Activated naive CD4-positive, alpha-beta T cell treated with anti-CD3 and anti-CD28 coated beads, Interleukin-2, amount 10 ng/mL, durations not matched to agents 5 hours and 36 hours (primary cell): Measurements from ENCODE around the gene AP2A1. TPM values are rescaled to one million over a fixed set of nuclear protein-coding genes. Genes with fewer than 3 reads are reported as not detected.

ENCODE experiments used
- microRNA-seq: library from miRNA; unstranded; fragments of <30 nt; microRNA quantifications from one replicate; pipeline ENCODE4 v1.2.0, GENCODE V29; 2022; ENCODE audit warnings: borderline microRNAs expressed, borderline replicate concordance
- total RNA-seq, 2 experiments: library from RNA; stranded (reverse); gene quantifications; one replicate each; pipeline ENCODE4 v1.2.3, GENCODE V29; 2021

AP2A1 gene
- total RNA-seq: 10 to 100 TPM; 65.0 to 66.1 TPM

DNA sequence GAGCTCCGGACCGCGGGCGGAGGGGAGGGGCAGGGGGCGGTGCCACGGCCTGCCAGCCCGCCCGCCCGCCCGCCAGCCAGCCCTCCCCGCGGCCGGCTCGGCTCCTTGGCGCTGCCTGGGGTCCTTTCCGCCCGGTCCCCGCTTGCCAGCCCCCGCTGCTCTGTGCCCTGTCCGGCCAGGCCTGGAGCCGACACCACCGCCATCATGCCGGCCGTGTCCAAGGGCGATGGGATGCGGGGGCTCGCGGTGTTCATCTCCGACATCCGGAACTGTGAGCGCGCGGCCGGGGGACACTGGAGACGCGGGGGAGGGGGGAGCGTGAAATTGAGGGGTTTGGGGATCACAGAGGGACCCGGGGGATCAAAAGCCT is at the start of gene AP2A1:
TSS of gene AP2A1 (plus strand) at position 72 of the 370 bp plus-strand sequence. CDS start at position 205, 133 bp downstream.

DNA sequence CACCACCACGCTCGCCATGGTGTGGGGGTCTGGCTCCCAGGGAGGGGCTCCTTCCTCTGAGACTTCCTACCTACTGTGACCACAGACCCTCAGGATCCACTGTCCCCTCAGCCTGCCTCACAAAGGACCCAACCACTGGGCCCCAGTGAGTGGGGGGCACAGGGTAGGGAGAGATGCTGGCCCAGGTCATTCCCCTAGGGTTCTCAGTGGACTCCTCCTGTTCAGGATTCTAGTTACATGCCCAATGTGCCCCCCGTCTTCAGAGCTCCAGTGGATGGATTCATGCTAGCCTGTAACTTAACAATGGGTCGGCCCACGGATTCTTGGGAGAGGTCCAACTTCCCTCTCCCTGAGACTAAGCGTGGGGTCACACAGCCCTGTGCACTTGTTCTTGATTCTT is 3.6 kb upstream of the AP2A1 start, which contains the start of gene TSKS:
TSS of gene TSKS (minus strand) at position 77 of the 400 bp plus-strand sequence. CDS start at position 18, 59 bp downstream.

DNA sequence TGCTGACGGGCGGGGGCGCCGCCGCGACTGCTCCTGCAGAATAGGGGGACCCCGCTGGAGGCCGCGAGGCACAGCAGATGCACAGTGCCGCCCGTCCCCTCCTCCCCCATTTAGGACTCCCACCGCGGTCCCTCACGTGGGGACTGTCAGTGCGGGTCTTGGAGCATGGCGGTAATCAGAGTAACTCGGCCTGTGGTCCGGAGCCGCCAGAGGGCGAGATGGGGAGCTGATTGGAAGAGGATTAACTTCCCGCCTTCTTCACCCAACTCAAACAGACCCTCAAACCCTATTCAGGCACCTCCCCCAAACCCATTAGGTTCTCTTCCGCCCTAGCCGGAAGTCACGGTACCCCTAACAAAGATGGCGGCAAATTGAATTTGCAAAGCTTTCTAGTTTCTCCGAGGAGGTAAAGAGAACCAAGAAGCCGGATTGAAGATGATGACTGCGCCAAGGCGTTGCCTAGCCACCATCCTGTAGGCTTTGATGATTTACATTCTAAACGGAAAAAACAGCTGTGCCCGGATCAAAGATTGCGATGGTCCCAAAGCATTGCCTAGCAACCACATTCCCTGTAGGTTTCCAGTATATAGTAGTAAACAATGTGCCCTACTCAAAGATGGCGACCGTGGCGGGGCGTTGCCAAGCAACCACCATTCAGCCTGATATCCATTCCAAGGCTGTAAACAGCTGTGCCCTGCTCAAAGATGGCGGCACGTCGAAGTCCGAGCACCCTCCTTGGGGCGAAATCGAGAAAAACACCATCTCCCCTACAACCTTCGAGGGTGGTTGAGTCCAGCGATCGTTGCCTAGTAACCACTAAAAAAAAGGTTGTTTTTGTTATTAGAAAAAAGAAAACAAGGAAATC is 46.4 kb downstream of the AP2A1 start, which contains the start of gene FUZ:
TSS of gene FUZ (minus strand) at position 296 of the 865 bp plus-strand sequence. CDS start at position 110, 186 bp downstream.

DNA sequence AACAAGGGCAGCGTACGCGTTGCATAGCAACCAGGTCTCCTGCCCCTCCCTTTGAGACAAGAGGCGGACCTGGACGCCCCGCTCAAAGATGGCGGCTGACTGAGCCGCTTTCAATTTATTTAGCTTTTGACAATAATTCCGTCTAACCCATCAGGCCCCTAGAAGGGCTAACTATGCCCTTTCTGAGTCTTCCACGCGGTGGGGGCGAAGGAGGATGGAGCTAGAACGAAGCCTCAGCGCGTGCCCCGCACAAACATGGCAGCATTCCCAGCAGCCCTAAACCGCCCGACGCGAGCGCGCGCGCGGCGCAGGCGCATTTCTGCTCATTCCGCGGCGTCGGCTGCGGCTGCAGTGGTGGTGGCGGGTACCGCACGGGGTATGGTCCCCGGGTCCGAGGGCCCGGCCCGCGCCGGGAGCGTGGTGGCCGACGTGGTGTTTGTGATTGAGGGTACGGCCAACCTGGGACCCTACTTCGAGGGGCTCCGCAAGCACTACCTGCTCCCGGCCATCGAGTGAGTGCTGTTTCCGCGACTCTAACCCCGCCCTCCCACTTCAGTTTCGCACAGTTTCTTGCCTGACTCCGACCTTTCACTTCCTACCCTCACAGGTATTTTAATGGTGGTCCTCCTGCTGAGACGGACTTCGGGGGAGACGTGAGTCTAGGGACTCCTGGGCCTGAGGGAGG is 51.3 kb downstream of the AP2A1 start, which contains the start of gene MED25:
TSS of gene MED25 (plus strand) at position 326 of the 685 bp plus-strand sequence. CDS start at position 379, 53 bp downstream.

DNA sequence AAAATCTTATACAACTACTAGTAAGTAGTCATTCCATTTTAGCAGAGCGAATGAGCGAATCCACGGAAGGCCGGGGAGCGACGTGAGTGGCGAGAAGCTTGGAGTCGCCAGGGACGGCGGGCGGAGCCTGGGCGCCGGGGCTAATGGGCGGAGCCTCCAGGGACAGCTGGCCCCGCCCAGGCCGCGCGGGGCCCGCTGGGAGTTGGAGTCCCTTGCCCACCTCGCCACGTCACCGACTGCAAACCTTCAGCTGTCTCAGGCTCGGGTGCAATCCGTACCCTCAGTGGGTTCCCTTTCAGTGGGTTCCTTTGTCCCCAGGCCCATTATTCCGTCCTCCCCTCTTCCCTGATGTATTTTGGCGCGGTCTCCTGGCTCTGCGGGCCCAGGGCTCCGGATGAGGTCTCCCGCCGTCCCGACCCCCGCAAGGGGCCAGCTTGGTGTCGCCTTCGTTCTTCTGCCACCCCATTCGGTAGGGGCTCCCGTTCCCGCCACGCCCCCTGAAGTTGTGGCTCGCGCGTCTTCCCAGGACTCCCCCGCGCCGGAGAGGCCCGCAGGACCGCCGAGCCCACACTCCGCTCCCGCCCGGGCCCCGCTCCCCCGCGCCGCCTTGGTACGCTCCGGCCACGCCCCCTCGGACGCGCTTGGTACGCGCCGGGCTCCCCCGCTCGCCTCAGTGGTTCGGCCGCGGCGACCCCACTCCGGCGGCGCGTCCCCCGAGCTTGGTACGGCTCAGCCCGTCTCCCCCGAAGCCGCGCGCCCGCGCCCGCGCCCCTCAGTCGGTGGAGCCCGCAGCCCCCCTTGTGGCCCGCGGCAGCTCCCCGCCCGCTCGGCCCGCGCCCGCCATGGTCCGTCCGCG is 83.9 kb downstream of the AP2A1 start, which contains the start of gene PTOV1:
TSS of gene PTOV1 (plus strand) at position 673 of the 856 bp plus-strand sequence.

Small RNAs within 50 kb of the gene (microRNA-seq; reads per million reads assigned to microRNA genes)
- gene MIR4749 (1.3 reads per million), gene MIR6799 (not detected), gene MIR6800 (not detected)

Other genes starting within 250 kb of the AP2A1 start
- 1 to 10 TPM; 1.8 to 2.6 TPM for gene RCN3, start 239.0 kb upstream of the AP2A1 start, total RNA-seq
- 100 to 1,000 TPM; 408 to 414 TPM for gene NOSIP, start 186.4 kb upstream of the AP2A1 start, total RNA-seq
- 1 to 10 TPM; 1.8 to 2.2 TPM for gene PRRG2, start 185.7 kb upstream of the AP2A1 start, total RNA-seq
- 10 to 100 TPM; 39.3 to 40.8 TPM for gene PRR12, start 175.8 kb upstream of the AP2A1 start, total RNA-seq
- gene RRAS, start 126.9 kb upstream of the AP2A1 start, total RNA-seq: 10 to 100 TPM; 13.7 to 13.8 TPM
- gene SCAF1, start 124.8 kb upstream of the AP2A1 start, total RNA-seq: 10 to 100 TPM; 53.6 to 55.0 TPM
- gene IRF3, start 101.1 kb upstream of the AP2A1 start, total RNA-seq: 100 to 1,000 TPM; 148 to 156 TPM
- gene BCL2L12, start 101.1 kb upstream of the AP2A1 start, total RNA-seq: 10 to 100 TPM; 47.4 to 50.9 TPM
- gene PRMT1, start 89.7 kb upstream of the AP2A1 start, total RNA-seq: 100 to 1,000 TPM; 115 to 116 TPM
- gene ADM5, start 77.4 kb upstream of the AP2A1 start, total RNA-seq: 1 to 10 TPM; 4.8 to 5.3 TPM
- gene CPT1C, start 75.9 kb upstream of the AP2A1 start, total RNA-seq: 1 to 10 TPM; 1.3 to 1.6 TPM
- gene TSKS, start 3.7 kb upstream of the AP2A1 start, total RNA-seq: 1 to 10 TPM; 1.2 to 1.7 TPM
- 10 to 100 TPM; 15.4 to 16.7 TPM for gene FUZ, start 46.3 kb downstream of the AP2A1 start, total RNA-seq
- gene MED25, start 51.3 kb downstream of the AP2A1 start, total RNA-seq: 10 to 100 TPM; 49.9 to 51.3 TPM
- gene PTOV1, start 84.2 kb downstream of the AP2A1 start, total RNA-seq: 10 to 100 TPM; 78.1 to 84.8 TPM
- 100 to 1,000 TPM; 125 to 139 TPM for gene PNKP, start 100.6 kb downstream of the AP2A1 start, total RNA-seq
- 10 to 100 TPM; 19.8 to 20.9 TPM for gene AKT1S1, start 110.4 kb downstream of the AP2A1 start, total RNA-seq
- gene TBC1D17, start 110.7 kb downstream of the AP2A1 start, total RNA-seq: 10 to 100 TPM; 44.5 to 49.3 TPM
- gene IL4I1, start 129.9 kb downstream of the AP2A1 start, total RNA-seq: 1 to 10 TPM; 2.4 to 3.7 TPM
- gene ATF5, start 162.2 kb downstream of the AP2A1 start, total RNA-seq: 10 to 100 TPM; 10.2 to 13.6 TPM
- gene NUP62, start 162.5 kb downstream of the AP2A1 start, total RNA-seq: 10 to 100 TPM; 88.2 to 99.8 TPM
- gene SIGLEC11, start 194.2 kb downstream of the AP2A1 start, total RNA-seq: not detected